Neural crest cell (in vitro differentiated cells): Measurements from ENCODE around the gene C4orf54. TPM values are rescaled to one million over a fixed set of nuclear protein-coding genes. Genes with fewer than 3 reads are reported as not detected.

Source experiments
- DNase-seq: peaks from one replicate; pipeline ENCODE4 v3.0.0; 2021; ENCODE audit warnings: low read depth, mixed read lengths, low spot score
- H3K27ac Mint-ChIP-seq: one replicate; pipeline ENCODE4 v1.8.0; 2021; ENCODE audit warnings: mild to moderate bottlenecking, mixed read lengths; ENCODE audit not compliant: unreplicated experiment
- H3K27me3 Mint-ChIP-seq: 2 replicates; pipeline ENCODE4 v1.8.0; 2021; ENCODE audit warnings: low read depth, mild to moderate bottlenecking, mixed read lengths
- H3K36me3 Mint-ChIP-seq: 2 replicates; pipeline ENCODE4 v1.8.0; 2021; ENCODE audit warnings: low read depth, mild to moderate bottlenecking, mixed read lengths
- H3K4me1 Mint-ChIP-seq: 2 replicates; pipeline ENCODE4 v1.8.0; 2021; ENCODE audit warnings: mixed read lengths
- H3K4me3 Mint-ChIP-seq: one replicate; pipeline ENCODE4 v1.8.0; 2021; ENCODE audit warnings: mild to moderate bottlenecking, mixed read lengths
- H3K9me3 Mint-ChIP-seq: 2 replicates; pipeline ENCODE4 v1.8.0; 2021; ENCODE audit warnings: mixed read lengths
- CTCF ChIP-seq: fragments of 200-600 bp; sonication (generic); conservative IDR thresholded peaks from 2 replicates; pipeline ENCODE4 v1.5.0; 2021; ENCODE audit warnings: antibody characterized with exemption, mild to moderate bottlenecking
- total RNA-seq: library from RNA; stranded (reverse); gene quantifications from 2 replicates; pipeline ENCODE4 v1.2.1, GENCODE V29; 2021

C4orf54 gene
- total RNA-seq, 1 donor from 2014 or later, result 0.05 TPM

GRCh38 chr4:99634742-99635360 lies 22.8 kb downstream of the C4orf54 start:
- H3K36me3 Mint-ChIP-seq, result no peaks in the 10 kb centered on the region
- no peak for TF ChIP-seq CTCF
- no peak for DNase-seq
- H3K9me3 Mint-ChIP-seq, result no peaks in the 10 kb centered on the region
- no peaks in the 10 kb centered on the region for H3K4me1 Mint-ChIP-seq
- H3K27me3 Mint-ChIP-seq, result no peaks in the 10 kb centered on the region
- H3K27ac Mint-ChIP-seq, result no peak overlapping the region
- no peak overlapping the region for H3K4me3 Mint-ChIP-seq

GRCh38 chr4:99633772-99634171 lies 23.9 kb downstream of the C4orf54 start:
- no peak overlapping the region for H3K27ac Mint-ChIP-seq
- TF ChIP-seq CTCF, result no peak
- no peaks in the 10 kb centered on the region for H3K36me3 Mint-ChIP-seq
- no peaks in the 10 kb centered on the region for H3K9me3 Mint-ChIP-seq
- no peaks in the 10 kb centered on the region for H3K27me3 Mint-ChIP-seq
- H3K4me1 Mint-ChIP-seq, result no peaks in the 10 kb centered on the region
- no peak for DNase-seq
- H3K4me3 Mint-ChIP-seq, result no peak overlapping the region

DNA sequence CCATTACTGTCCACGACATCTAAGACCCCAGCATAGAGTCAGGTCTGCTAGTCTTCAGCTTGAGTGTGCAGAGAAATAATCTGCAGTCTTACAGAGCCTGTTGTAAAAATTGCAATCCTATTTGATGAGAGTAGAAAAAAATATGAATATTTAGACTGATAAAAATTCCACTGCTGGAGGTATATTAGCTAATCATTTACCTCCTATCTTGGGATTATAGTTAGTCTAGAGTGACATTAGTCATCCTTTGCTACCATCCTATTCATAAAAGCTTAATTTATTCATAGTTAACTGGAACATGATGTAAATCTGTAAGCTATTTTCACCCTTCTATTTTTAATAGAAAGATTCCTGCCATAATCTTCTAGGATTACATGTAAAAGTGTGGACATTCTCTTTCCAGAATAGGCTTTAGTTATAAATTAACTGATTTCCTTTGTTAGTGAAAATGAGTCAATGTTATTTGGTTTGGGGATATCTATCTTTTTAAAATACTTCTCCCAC lies 26.7 kb downstream of the C4orf54 start:
- no peak for TF ChIP-seq CTCF
- H3K9me3 Mint-ChIP-seq, result no peaks in the 10 kb centered on the region
- no peak for DNase-seq
- no peaks in the 10 kb centered on the region for H3K4me1 Mint-ChIP-seq
- no peak overlapping the region for H3K27ac Mint-ChIP-seq
- H3K4me3 Mint-ChIP-seq, result no peak overlapping the region
- no peaks in the 10 kb centered on the region for H3K27me3 Mint-ChIP-seq
- no peaks in the 10 kb centered on the region for H3K36me3 Mint-ChIP-seq

DNA sequence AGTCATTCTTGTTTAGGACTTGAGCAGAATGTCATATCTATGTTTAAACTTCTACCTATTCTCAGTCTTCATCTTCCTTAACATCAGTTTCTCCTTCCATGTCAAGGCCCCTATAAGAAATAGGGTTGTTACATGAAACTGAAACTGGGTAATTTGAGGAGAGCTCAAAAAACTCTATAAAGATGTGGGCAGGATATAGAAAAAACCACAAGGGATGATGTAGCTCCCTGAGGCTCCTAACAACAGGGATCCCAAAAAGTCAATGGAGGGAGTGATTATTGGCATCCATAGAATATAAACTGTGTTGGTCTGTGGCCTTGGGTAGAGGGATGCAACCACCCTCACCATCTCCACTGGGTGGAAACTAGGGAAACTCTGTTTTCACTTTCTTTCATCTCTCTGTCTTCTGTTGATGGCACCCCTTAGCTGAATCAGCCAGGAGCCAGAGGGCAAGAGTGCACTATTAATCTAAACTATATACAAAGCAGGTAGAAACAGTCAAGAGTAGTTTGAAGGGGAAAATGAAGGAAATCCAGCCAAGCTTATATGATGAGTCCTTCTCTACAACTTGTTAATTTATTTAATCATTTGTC lies 27.6 kb downstream of the C4orf54 start:
- no peaks in the 10 kb centered on the region for H3K4me1 Mint-ChIP-seq
- no peaks in the 10 kb centered on the region for H3K9me3 Mint-ChIP-seq
- no peak overlapping the region for H3K27ac Mint-ChIP-seq
- no peak overlapping the region for H3K4me3 Mint-ChIP-seq
- no peaks in the 10 kb centered on the region for H3K36me3 Mint-ChIP-seq
- no peak for TF ChIP-seq CTCF
- no peak for DNase-seq
- no peaks in the 10 kb centered on the region for H3K27me3 Mint-ChIP-seq

DNA sequence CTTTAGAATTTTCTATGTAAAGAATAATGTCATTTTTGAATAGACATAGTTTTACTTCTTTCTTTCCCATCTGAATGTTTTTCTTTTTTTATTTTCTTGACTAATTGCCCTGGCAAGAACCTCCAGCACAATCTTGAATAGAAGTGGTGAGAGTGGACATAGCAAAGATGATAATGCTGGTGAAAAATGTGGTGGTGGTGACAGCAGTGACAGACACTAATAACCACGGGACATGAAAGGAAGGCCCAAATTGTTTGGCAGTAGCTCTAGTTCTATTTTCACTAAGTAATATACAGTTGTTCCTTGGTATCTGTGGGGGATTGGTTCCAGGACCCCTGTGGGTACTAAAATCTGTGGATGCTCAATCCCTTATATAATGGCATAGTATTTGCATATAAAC lies 29.6 kb downstream of the C4orf54 start:
- no peaks in the 10 kb centered on the region for H3K9me3 Mint-ChIP-seq
- no peaks in the 10 kb centered on the region for H3K36me3 Mint-ChIP-seq
- H3K27ac Mint-ChIP-seq, result no peak overlapping the region
- H3K4me1 Mint-ChIP-seq, result peaks cover 6% of the 10 kb centered on the region
- DNase-seq, result no peak
- H3K27me3 Mint-ChIP-seq, result no peaks in the 10 kb centered on the region
- no peak overlapping the region for H3K4me3 Mint-ChIP-seq
- TF ChIP-seq CTCF, result no peak
